Muscle of leg (tissue), 11 donors: Measurements from ENCODE around the gene PSMA8. TPM values are rescaled to one million over a fixed set of nuclear protein-coding genes. Genes with fewer than 3 reads are reported as not detected.

Source experiments
- DNase-seq: peaks from one replicate; pipeline ENCODE4 v3.0.0; 2013
- H3K27ac ChIP-seq: one replicate; pipeline ENCODE4 v1.5.1; 2013; ENCODE audit warnings: mild to moderate bottlenecking, low read length, control low read depth
- H3K27me3 ChIP-seq: one replicate; pipeline ENCODE4 v1.6.1; 2013; ENCODE audit warnings: low read length; ENCODE audit not compliant: control insufficient read depth, insufficient read depth
- H3K36me3 ChIP-seq: one replicate; pipeline ENCODE4 v1.6.1; 2013; ENCODE audit warnings: low read length; ENCODE audit not compliant: control insufficient read depth, insufficient read depth
- H3K4me1 ChIP-seq: one replicate; pipeline ENCODE4 v1.6.1; 2013; ENCODE audit warnings: low read length; ENCODE audit not compliant: control insufficient read depth, insufficient read depth
- H3K4me3 ChIP-seq: one replicate; pipeline ENCODE4 v1.5.1; 2013; ENCODE audit warnings: low read length, control low read depth
- H3K9me3 ChIP-seq: replicated peaks from 2 replicates; pipeline ENCODE4 v1.6.1; 2013; ENCODE audit warnings: low read depth, low read length; ENCODE audit not compliant: control insufficient read depth
- WGBS: methylation state at CpG from one replicate; pipeline ENCODE4 v1.1.5; 2013; ENCODE audit warnings: missing lambda C conversion rate; ENCODE audit not compliant: insufficient coverage; 5-methylcytosine and 5-hydroxymethylcytosine counted together
- polyA plus RNA-seq, 8 donors: library from polyadenylated mRNA; unstranded; fragments of 120-200 nt; gene quantifications; one replicate each; pipeline versions ENCODE4 v1.2.1 to v1.2.3, GENCODE V29; 2013; ENCODE audit warnings: inconsistent platforms in 1 of 8, low replicate concordance in 1 of 8; ENCODE audit not compliant: insufficient read length in 8 of 8, insufficient read depth in 1 of 8
- total RNA-seq: library from RNA; stranded (reverse); fragments of 120-200 nt; gene quantifications from one replicate; pipeline ENCODE4 v1.2.4, GENCODE V29; 2013

Gene PSMA8
- total and polyA plus RNA-seq, 9 donors = 0.10 to 0.16 (median 0.15) TPM; not detected in 6

DNA sequence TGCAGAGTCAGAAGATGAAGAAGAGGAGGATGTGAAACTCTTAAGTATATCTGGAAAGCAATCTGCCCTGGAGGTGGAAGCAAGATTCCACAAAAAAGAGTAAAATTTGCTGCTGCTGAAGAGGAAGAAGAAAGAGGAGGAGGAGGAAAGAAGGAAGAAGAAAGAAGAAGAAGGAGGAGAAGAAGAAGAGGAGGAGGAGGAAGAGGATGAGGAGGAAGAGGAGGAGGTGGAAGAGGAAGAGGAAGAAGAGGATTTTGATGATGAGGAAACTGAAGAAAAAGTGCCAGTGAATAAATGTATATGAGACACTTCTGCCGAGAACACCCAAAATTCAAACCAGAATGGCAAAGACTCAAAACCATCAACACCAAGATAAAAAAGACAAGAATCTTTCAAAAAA lies 71.6 kb downstream of the PSMA8 start:
- H3K36me3 ChIP-seq = no peaks in the 10 kb centered on the region
- WGBS = no CpG with 5 or more reads among the region's 1 CpG
- H3K4me3 ChIP-seq = no peak overlapping the region
- no peak for DNase-seq
- no peaks in the 10 kb centered on the region for H3K9me3 ChIP-seq
- no peak overlapping the region for H3K27ac ChIP-seq
- no peaks in the 10 kb centered on the region for H3K27me3 ChIP-seq
- no peaks in the 10 kb centered on the region for H3K4me1 ChIP-seq

DNA sequence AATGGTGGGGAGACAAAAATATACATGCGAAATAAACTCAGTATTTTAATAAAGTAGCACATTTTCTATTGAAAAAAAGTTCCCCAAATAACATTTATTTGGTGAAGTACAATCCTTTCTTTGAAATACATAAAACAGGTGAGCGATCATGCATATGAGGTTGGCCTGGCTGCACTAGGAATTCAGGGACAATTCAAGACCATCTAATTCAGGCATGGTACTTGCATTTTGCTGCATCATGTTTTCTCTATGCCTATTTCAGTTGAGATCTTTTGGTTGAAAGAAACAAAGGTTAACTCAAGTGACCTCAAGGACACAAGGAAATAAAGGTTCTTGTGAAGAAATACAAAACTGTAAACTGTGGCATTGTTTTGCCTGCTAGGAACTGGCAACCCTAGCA lies 72.8 kb downstream of the PSMA8 start:
- Histone ChIP-seq H3K4me1 (no peaks in the 10 kb centered on the region), H3K4me3 (no peak overlapping the region), H3K27ac (no peak overlapping the region), H3K36me3 (no peaks in the 10 kb centered on the region), H3K9me3 (no peaks in the 10 kb centered on the region), H3K27me3 (no peaks in the 10 kb centered on the region)
- no peak for DNase-seq
- WGBS = no CpG with 5 or more reads among the region's 2 CpGs

GRCh38 chr18:26207937-26208336 lies 74.3 kb downstream of the PSMA8 start:
- Histone ChIP-seq H3K27ac (no peak overlapping the region), H3K36me3 (no peaks in the 10 kb centered on the region), H3K4me3 (no peak overlapping the region), H3K4me1 (no peaks in the 10 kb centered on the region), H3K9me3 (no peaks in the 10 kb centered on the region), H3K27me3 (no peaks in the 10 kb centered on the region)
- no peak for DNase-seq
- 100% methylated on average over 1 of the region's 3 CpGs for WGBS

DNA sequence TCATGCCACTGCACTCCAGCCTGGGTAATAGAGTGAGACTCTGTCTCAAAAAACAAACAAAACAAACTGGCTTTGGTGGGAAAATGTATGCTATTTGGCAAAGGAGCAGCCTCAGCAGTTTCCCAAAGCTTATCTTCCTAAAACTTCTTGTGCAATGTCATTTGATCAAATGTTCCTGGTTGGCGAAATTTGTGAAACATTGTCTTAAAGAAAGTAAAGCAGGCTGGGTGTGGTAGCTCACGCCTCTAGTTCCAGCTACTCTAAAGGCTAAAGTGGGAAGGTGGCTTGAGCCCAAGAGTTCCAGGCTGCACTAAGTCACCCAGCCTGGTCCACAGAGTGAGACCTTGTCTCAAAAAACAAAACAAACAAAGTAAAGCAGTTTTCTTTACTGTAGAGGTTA lies 75.3 kb downstream of the PSMA8 start:
- Histone ChIP-seq H3K4me1 (no peaks in the 10 kb centered on the region), H3K36me3 (no peaks in the 10 kb centered on the region), H3K27ac (no peak overlapping the region), H3K9me3 (no peaks in the 10 kb centered on the region), H3K4me3 (no peak overlapping the region), H3K27me3 (no peaks in the 10 kb centered on the region)
- WGBS = 76% methylated on average over 2 of the region's 2 CpGs
- no peak for DNase-seq

- H3K36me3 ChIP-seq = no peaks in the 10 kb centered on the region
- no peak overlapping the region for H3K27ac ChIP-seq
- no peak for DNase-seq
- no peaks in the 10 kb centered on the region for H3K4me1 ChIP-seq
- H3K27me3 ChIP-seq = no peaks in the 10 kb centered on the region
- H3K9me3 ChIP-seq = no peaks in the 10 kb centered on the region
- no peak overlapping the region for H3K4me3 ChIP-seq
- WGBS = 65% methylated on average over 3 of the region's 4 CpGs
These were observed 76.5 kb downstream of the PSMA8 start for GRCh38 chr18:26210147-26210546.

GRCh38 chr18:26215247-26215970 lies 81.7 kb downstream of the PSMA8 start:
- H3K9me3 ChIP-seq = no peaks in the 10 kb centered on the region

GRCh38 chr18:26225022-26225693 lies 91.5 kb downstream of the PSMA8 start:
- H3K27ac ChIP-seq = no peak overlapping the region
- H3K36me3 ChIP-seq = no peaks in the 10 kb centered on the region
- peaks cover 10% of the 10 kb centered on the region for H3K4me1 ChIP-seq
- 63% methylated on average over 3 of the region's 7 CpGs for WGBS
- DNase-seq = peak; percentile 6
- peaks cover 13% of the 10 kb centered on the region for H3K27me3 ChIP-seq
- H3K4me3 ChIP-seq = no peak overlapping the region
- no peaks in the 10 kb centered on the region for H3K9me3 ChIP-seq

More at GRCh38 chr18:26215247-26215970, 81.7 kb downstream of the PSMA8 start:
- no peak for DNase-seq
- no peak overlapping the region for H3K27ac ChIP-seq
- no peaks in the 10 kb centered on the region for H3K4me1 ChIP-seq
- no peaks in the 10 kb centered on the region for H3K27me3 ChIP-seq
- H3K4me3 ChIP-seq = no peak overlapping the region
- H3K36me3 ChIP-seq = no peaks in the 10 kb centered on the region
- WGBS = 45% methylated on average over 3 of the region's 7 CpGs

GRCh38 chr18:26225915-26226228 lies 92.2 kb downstream of the PSMA8 start:
- H3K4me1 ChIP-seq = peaks cover 10% of the 10 kb centered on the region
- peaks cover 13% of the 10 kb centered on the region for H3K27me3 ChIP-seq
- H3K27ac ChIP-seq = peak overlapping the region; percentile 40
- WGBS = 4% methylated on average over 4 of the region's 8 CpGs
- DNase-seq = no peak
- peak overlapping the region; percentile 86 for H3K4me3 ChIP-seq
- no peaks in the 10 kb centered on the region for H3K36me3 ChIP-seq
- H3K9me3 ChIP-seq = no peaks in the 10 kb centered on the region

DNA sequence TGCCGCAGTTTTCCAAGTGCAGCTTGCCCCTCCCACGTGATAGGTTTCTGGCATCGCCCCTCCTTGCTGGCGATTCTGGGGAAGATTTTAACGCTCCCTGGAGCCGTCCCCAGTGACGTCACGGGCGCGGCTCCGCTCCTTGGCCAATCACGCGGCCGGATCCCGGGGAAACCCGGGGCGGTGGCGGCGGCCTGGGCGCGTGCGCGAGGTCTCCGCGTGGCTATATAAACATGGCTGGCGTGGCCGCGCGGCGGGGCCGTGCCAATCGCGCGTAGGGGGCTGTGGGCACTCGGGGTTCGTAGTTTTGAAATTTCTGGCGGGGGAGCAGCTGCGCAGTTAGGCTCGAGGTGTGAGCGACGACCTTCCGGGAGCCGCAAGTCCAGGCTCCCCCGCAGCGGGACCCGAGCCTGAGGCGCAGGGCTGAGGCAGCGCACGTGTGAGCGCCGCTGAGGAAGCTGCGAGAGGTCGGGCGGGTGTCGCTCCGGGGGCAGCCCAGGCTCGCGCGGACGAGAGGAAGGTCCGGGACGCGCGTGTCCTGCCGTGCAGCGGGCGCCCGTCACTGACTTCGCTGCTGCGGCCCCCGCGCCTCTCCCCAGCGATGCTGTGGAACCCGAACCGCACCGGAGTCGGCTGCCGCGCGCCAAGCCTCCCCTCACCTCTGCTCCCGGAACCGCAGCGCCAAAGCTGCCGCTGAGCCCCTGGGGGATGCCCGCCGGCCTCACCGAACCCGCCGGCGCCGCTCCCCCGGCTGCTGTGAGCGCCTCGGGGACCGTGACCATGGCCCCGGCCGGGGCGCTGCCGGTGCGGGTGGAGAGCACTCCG lies 92.8 kb downstream of the PSMA8 start, which contains the start of gene TAF4B:
Gene TAF4B (plus strand): TSS at position 217 of the 822 bp plus-strand sequence. CDS start 489 bp downstream, at position 706.
- Histone ChIP-seq H3K4me1 (peaks cover 10% of the 10 kb centered on the region), H3K27me3 (peaks cover 13% of the 10 kb centered on the region), H3K4me3 (peak within 1 kb of the TSS; percentile 86), H3K27ac (peak within 1 kb of the TSS; percentile 71), H3K36me3 (no peaks in the 10 kb centered on the region), H3K9me3 (no peaks in the 10 kb centered on the region)
- under 1% methylated on average over 101 of the region's 101 CpGs for WGBS
- peak; percentile 97 for DNase-seq

- Histone ChIP-seq H3K27me3 (peaks cover 11% of the 10 kb centered on the region), H3K4me3 (peak overlapping the region; percentile 86), H3K36me3 (no peaks in the 10 kb centered on the region), H3K9me3 (no peaks in the 10 kb centered on the region), H3K4me1 (peaks cover 10% of the 10 kb centered on the region), H3K27ac (no peak overlapping the region)
- peak; percentile 23 for DNase-seq
- 5% methylated on average over 15 of the region's 28 CpGs for WGBS
These were observed 93.5 kb downstream of the PSMA8 start for GRCh38 chr18:26227051-26227670.
